Measurements from ENCODE around the gene TMEM126A.

- TF ChIP-seq TAF1 (IDR thresholded peaks at IDR 0.05; ENCODE audit: borderline replicate concordance, low read depth, low read length), result no peak
- no peak for TF ChIP-seq POLR2AphosphoS5 (IDR thresholded peaks at IDR 0.05; ENCODE audit: low read depth, low read length)
These were observed 20.4 kb downstream of the TMEM126A start for GRCh38 chr11:85668157-85668556.
